ENCODE data around the gene IGSF10. TPM values are rescaled to one million over a fixed set of nuclear protein-coding genes. Genes with fewer than 3 reads are reported as not detected.
A peak's percentile ranks its signal among the peaks of the same experiment; 100 is the strongest.

The IGSF10 gene
- total and polyA plus RNA-seq, 2 donors (not counting 1 experiment from before 2014, with no cell fraction given): 0.03 TPM; not detected in 1

DNA sequence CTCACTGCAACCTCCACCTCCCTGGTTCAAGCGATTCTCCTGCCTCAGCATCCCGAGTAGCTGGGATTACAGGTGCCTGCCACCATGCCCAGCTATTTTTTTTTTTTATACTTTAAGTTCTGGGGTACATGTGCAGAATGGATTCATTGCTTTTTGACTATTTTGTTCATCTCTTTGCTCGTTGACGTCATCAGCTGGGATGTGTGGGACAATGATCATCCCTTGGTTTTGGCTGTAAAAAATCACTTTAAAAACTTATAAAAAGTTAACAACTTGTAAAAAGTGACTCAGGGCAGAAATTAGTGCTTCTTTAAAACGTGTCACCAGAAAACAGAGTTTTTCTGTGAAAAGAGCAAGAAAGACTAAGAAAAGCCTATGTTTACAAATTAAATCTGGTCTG, 37.8 kb downstream of the IGSF10 start:
- WGBS (ENCODE audit: insufficient coverage): 100% methylated on average over 1 of the region's 5 CpGs
- Histone ChIP-seq H3K9ac (ENCODE audit: low read length) (no peak overlapping the region), H3K27me3 (replicated peaks in 1 of 4; ENCODE audit: control extremely low read depth in 1 of 4, control insufficient read depth in 3 of 4, insufficient read depth in 4 of 4, low read length in 3 of 4) (no peaks in the 10 kb centered on the region), H3K9me3 (ENCODE audit: control extremely low read depth in 1 of 3, control insufficient read depth in 2 of 3, insufficient read depth in 1 of 3, low read length in 2 of 3) (no peaks in the 10 kb centered on the region), H2AFZ (ENCODE audit: insufficient read depth, low read depth, low read length, poor library complexity, severe bottlenecking) (no peak overlapping the region), H3K4me1 (ENCODE audit: control insufficient read depth in 2 of 2, insufficient read depth in 2 of 2, low read length in 2 of 2) (peaks cover 5 to 11% of the 10 kb centered on the region in 2 donors), H3K36me3 (replicated peaks in 1 of 2; ENCODE audit: control extremely low read depth in 1 of 2, control insufficient read depth in 1 of 2, extremely low read depth in 1 of 2, insufficient read depth in 2 of 2, low read length in 1 of 2) (no peaks in the 10 kb centered on the region), H3K4me2 (replicated peaks; ENCODE audit: low read depth, low read length, poor library complexity, severe bottlenecking) (no peak overlapping the region), H3K27ac (ENCODE audit: low read length in 2 of 2) (no peak overlapping the region), H4K20me1 (ENCODE audit: control insufficient read depth, insufficient read depth, low read length, poor library complexity, severe bottlenecking) (no peaks in the 10 kb centered on the region), H3K4me3 (ENCODE audit: control extremely low read depth in 1 of 5, extremely low read depth in 1 of 5, insufficient read depth in 1 of 5, low read depth in 2 of 5, low read length in 4 of 5) (no peak overlapping the region), H3K79me2 (ENCODE audit: control insufficient read depth, insufficient read depth, low read length) (no peaks in the 10 kb centered on the region)
- no peak overlapping the region for H3K4me3 Mint-ChIP-seq
- no peak overlapping the region for H3K27ac Mint-ChIP-seq
- no peaks in the 10 kb centered on the region for H3K9me3 Mint-ChIP-seq (ENCODE audit: insufficient read depth)
- TF ChIP-seq, protein P1, sequence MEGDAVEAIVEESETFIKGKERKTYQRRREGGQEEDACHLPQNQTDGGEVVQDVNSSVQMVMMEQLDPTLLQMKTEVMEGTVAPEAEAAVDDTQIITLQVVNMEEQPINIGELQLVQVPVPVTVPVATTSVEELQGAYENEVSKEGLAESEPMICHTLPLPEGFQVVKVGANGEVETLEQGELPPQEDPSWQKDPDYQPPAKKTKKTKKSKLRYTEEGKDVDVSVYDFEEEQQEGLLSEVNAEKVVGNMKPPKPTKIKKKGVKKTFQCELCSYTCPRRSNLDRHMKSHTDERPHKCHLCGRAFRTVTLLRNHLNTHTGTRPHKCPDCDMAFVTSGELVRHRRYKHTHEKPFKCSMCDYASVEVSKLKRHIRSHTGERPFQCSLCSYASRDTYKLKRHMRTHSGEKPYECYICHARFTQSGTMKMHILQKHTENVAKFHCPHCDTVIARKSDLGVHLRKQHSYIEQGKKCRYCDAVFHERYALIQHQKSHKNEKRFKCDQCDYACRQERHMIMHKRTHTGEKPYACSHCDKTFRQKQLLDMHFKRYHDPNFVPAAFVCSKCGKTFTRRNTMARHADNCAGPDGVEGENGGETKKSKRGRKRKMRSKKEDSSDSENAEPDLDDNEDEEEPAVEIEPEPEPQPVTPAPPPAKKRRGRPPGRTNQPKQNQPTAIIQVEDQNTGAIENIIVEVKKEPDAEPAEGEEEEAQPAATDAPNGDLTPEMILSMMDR (IDR thresholded peaks at IDR 0.05): no peak
- TF ChIP-seq EZH2 (IDR thresholded peaks at IDR 0.05; ENCODE audit: borderline replicate concordance, insufficient read depth, low read depth, low read length, poor library complexity, severe bottlenecking): no peak
- POLR2A ChIA-PET: interaction anchor here (0.7 kb wide), 1 partner anchor 14 kb away, joined by 4 read pairs; no protein-coding TSS in a partner anchor
- CTCF ChIA-PET: interaction anchor here (0.6 to 1.9 kb wide), 2 partner anchors 17 to 95 kb away, joined by 3 to 6 read pairs; no protein-coding TSS in a partner anchor
- intact Hi-C loops (cut with micrococcal nuclease): no loop called here
- ATAC-seq (ENCODE audit: low read depth) (no peak), DNase-seq (no peak)
- no peaks in the 10 kb centered on the region for H3K27me3 Mint-ChIP-seq
- H3K4me1 Mint-ChIP-seq: peaks cover 19% of the 10 kb centered on the region

DNA sequence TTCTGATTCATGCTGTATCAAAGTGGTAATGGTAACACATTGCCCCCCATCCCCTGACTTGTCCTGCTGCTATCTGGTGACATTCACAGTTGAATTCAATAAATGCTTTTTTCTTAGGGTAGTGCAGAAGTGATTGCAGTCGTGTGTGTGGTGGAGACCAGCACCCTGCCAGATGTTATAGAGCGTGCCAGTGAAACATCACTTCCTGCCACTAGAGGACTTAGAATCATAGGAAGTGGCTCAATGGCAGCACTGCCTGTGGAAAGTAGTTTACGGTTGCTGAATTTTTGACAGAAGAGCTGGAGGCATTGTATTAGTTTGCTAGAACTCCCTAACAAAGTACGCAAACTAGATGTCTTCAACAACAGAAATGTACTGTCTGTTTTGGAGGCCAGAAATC, 38.9 kb downstream of the IGSF10 start:
- Histone ChIP-seq H3K79me2 (ENCODE audit: control insufficient read depth, insufficient read depth, low read length) (no peaks in the 10 kb centered on the region), H3K4me1 (ENCODE audit: control insufficient read depth in 2 of 2, insufficient read depth in 2 of 2, low read length in 2 of 2) (peaks cover 5 to 11% of the 10 kb centered on the region in 2 donors), H3K4me2 (replicated peaks; ENCODE audit: low read depth, low read length, poor library complexity, severe bottlenecking) (no peak overlapping the region), H3K27ac (ENCODE audit: low read length in 2 of 2) (no peak overlapping the region), H3K4me3 (ENCODE audit: control extremely low read depth in 1 of 5, extremely low read depth in 1 of 5, insufficient read depth in 1 of 5, low read depth in 2 of 5, low read length in 4 of 5) (no peak overlapping the region), H4K20me1 (ENCODE audit: control insufficient read depth, insufficient read depth, low read length, poor library complexity, severe bottlenecking) (no peaks in the 10 kb centered on the region), H3K9ac (ENCODE audit: low read length) (no peak overlapping the region), H3K27me3 (replicated peaks in 1 of 4; ENCODE audit: control extremely low read depth in 1 of 4, control insufficient read depth in 3 of 4, insufficient read depth in 4 of 4, low read length in 3 of 4) (no peaks in the 10 kb centered on the region), H2AFZ (ENCODE audit: insufficient read depth, low read depth, low read length, poor library complexity, severe bottlenecking) (peak overlapping the region; percentile 14), H3K9me3 (ENCODE audit: control extremely low read depth in 1 of 3, control insufficient read depth in 2 of 3, insufficient read depth in 1 of 3, low read length in 2 of 3) (no peaks in the 10 kb centered on the region), H3K36me3 (replicated peaks in 1 of 2; ENCODE audit: control extremely low read depth in 1 of 2, control insufficient read depth in 1 of 2, extremely low read depth in 1 of 2, insufficient read depth in 2 of 2, low read length in 1 of 2) (no peaks in the 10 kb centered on the region)
- no peak overlapping the region for H3K27ac Mint-ChIP-seq
- DNase-seq (no peak), ATAC-seq (ENCODE audit: low read depth) (peak; percentile 47)
- no peaks in the 10 kb centered on the region for H3K9me3 Mint-ChIP-seq (ENCODE audit: insufficient read depth)
- POLR2A ChIA-PET: no interaction called here
- intact Hi-C loops (cut with micrococcal nuclease): no loop called here
- H3K4me3 Mint-ChIP-seq: no peak overlapping the region
- H3K27me3 Mint-ChIP-seq: no peaks in the 10 kb centered on the region
- TF ChIP-seq, protein P1 (IDR thresholded peaks at IDR 0.05): no peak
- TF ChIP-seq EZH2 (IDR thresholded peaks at IDR 0.05; ENCODE audit: borderline replicate concordance, insufficient read depth, low read depth, low read length, poor library complexity, severe bottlenecking): no peak
- H3K4me1 Mint-ChIP-seq: peaks cover 16% of the 10 kb centered on the region
- CTCF ChIA-PET: interaction anchor here (1.1 to 1.9 kb wide), 2 partner anchors 18 to 37 kb away, joined by 3 to 6 read pairs; partner anchors contain the start of gene P2RY12
- 84% methylated on average over 3 of the region's 4 CpGs for WGBS (ENCODE audit: insufficient coverage)

Data from B cell (primary cell).